ENCODE results near the gene CCDC185. TPM values are rescaled to one million over a fixed set of nuclear protein-coding genes. Genes with fewer than 3 reads are reported as not detected.

CCDC185 gene
- total and polyA plus RNA-seq, 3 experiments from 2014 or later, result not detected

Other genes starting within 250 kb of the CCDC185 start
- gene SUSD4, start 29.2 kb upstream of the CCDC185 start, total RNA-seq, result under 1 TPM; 0.16 to 0.18 TPM
- 4.2 TPM for gene SUSD4, start 29.2 kb upstream of the CCDC185 start, polyA plus RNA-seq

Data from CD8-positive, alpha-beta memory T cell (primary cell).